Activated CD8-positive, alpha-beta T cell treated with anti-CD3 and anti-CD28 coated beads for 36 hours (primary cell): ENCODE measurements around the gene PCDHA13. TPM values are rescaled to one million over a fixed set of nuclear protein-coding genes. Genes with fewer than 3 reads are reported as not detected.
"Not testable (repeated sequence)": the region's sequence is repeated elsewhere in the genome, so short reads cannot be mapped to it uniquely, and the experiment has no call there.

ENCODE experiments used
- ATAC-seq: fragments of 200-7000 bp; cut with Tn5 transposase; one replicate; pipeline ENCODE4 v1.10.0; 2021; ENCODE audit warnings: mild to moderate bottlenecking, moderate library complexity
- CTCF ChIA-PET: fragments of 350-600 bp; sonication (Branson Sonifier 250); formaldehyde crosslinking; loops from one replicate; lab custom pipeline; 2021; ENCODE audit warnings: antibody characterized with exemption; lab: Charles Lee
- POLR2A ChIA-PET: fragments of 350-600 bp; sonication (Branson Sonifier 250); formaldehyde crosslinking; loops from one replicate; lab custom pipeline; 2021; ENCODE audit warnings: antibody characterized with exemption; lab: Charles Lee
- DNase-seq: peaks from one replicate; pipeline ENCODE4 v3.0.0-alpha.2; 2020
- H3K27ac Mint-ChIP-seq: one replicate; pipeline ENCODE4 v1.8.0; 2021; ENCODE audit warnings: mild to moderate bottlenecking, mixed read lengths
- H3K27me3 Mint-ChIP-seq: one replicate; pipeline ENCODE4 v1.8.0; 2021; ENCODE audit warnings: mixed read lengths
- H3K36me3 Mint-ChIP-seq: one replicate; pipeline ENCODE4 v1.8.0; 2021; ENCODE audit warnings: low read depth, mixed read lengths
- H3K4me1 Mint-ChIP-seq: one replicate; pipeline ENCODE4 v1.8.0; 2021; ENCODE audit warnings: low read depth, mixed read lengths
- H3K4me3 Mint-ChIP-seq: one replicate; pipeline ENCODE4 v1.8.0; 2021; ENCODE audit warnings: mild to moderate bottlenecking, moderate library complexity, mixed read lengths
- H3K9me3 Mint-ChIP-seq: one replicate; pipeline ENCODE4 v1.8.0; 2021; ENCODE audit warnings: mixed read lengths
- CTCF ChIP-seq: fragments of 200-600 bp; IDR thresholded peaks from one replicate; pipeline ENCODE4 v1.8.0; 2022; ENCODE audit warnings: antibody characterized with exemption, mild to moderate bottlenecking
- intact Hi-C: fragments of 100-400 bp; cut with micrococcal nuclease; formaldehyde crosslinking; loops from one replicate; pipeline ENCODE4 v1.10.0; 2022
- total RNA-seq, 2 experiments: library from RNA; stranded (reverse); gene quantifications; one replicate each; pipeline ENCODE4 v1.2.3, GENCODE V29; 2021

The PCDHA13 gene, protein sequence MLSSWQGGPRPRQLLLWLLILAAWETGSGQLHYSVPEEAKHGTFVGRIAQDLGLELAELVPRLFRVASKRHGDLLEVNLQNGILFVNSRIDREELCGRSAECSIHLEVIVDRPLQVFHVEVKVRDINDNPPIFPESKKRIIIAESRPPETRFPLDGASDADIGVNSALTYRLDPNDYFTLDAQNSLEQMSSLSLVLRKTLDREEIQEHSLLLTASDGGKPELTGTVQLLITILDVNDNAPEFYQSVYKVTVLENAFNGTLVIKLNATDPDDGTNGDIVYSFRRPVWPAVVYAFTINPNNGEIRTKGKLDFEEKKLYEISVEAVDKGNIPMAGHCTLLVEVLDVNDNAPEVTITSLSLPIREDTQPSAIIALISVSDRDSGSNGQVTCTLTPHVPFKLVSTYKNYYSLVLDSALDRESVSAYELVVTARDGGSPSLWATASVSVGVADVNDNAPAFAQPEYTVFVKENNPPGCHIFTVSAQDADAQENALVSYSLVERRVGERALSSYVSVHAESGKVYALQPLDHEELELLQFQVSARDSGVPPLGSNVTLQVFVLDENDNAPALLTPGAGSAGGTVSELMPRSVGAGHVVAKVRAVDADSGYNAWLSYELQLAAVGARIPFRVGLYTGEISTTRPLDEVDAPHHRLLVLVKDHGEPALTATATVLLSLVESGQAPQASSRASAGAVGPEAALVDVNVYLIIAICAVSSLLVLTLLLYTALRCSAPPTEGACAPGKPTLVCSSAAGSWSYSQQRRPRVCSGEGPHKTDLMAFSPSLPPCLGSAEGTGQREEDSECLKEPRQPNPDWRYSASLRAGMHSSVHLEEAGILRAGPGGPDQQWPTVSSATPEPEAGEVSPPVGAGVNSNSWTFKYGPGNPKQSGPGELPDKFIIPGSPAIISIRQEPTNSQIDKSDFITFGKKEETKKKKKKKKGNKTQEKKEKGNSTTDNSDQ
- not detected for total RNA-seq

- CTCF ChIA-PET, result interaction anchor here (0.7 kb wide), 1 partner anchor 159 kb away, joined by 3 read pairs; no protein-coding TSS in a partner anchor
- no peak for DNase-seq
- H3K27ac Mint-ChIP-seq, result no peak within 1 kb of the TSS
- peaks cover 8% of the 10 kb centered on the region for H3K36me3 Mint-ChIP-seq
- H3K9me3 Mint-ChIP-seq, result peaks cover 18% of the 10 kb centered on the region
- POLR2A ChIA-PET, result no interaction called here
- TF ChIP-seq CTCF, result peak; percentile 33
- peaks cover 24% of the 10 kb centered on the region for H3K27me3 Mint-ChIP-seq
- no peak for ATAC-seq
- no peak within 1 kb of the TSS for H3K4me3 Mint-ChIP-seq
- H3K4me1 Mint-ChIP-seq, result no peaks in the 10 kb centered on the region
- intact Hi-C loops, result no loop called here
Observed at GRCh38 chr5:140881889-140882590, at the start of gene PCDHA13. Gene PCDHA13, plus strand, starts transcription at chr5:140882124. Its CDS starts 145 bp downstream, at chr5:140882269.

GRCh38 chr5:140833993-140834392, 47.9 kb upstream of the PCDHA13 start, which contains the start of gene PCDHA7:
Gene PCDHA7, plus strand, starts transcription at chr5:140834269. Its CDS starts 115 bp downstream, at chr5:140834384.
- Mint-ChIP-seq H3K4me1 (no peaks in the 10 kb centered on the region), H3K9me3 (peaks cover 22% of the 10 kb centered on the region), H3K36me3 (peaks cover 5% of the 10 kb centered on the region), H3K27me3 (peaks cover 34% of the 10 kb centered on the region), H3K27ac (no peak within 1 kb of the TSS), H3K4me3 (no peak within 1 kb of the TSS)
- ChIA-PET CTCF (no interaction called here), POLR2A (no interaction called here)
- DNase-seq (no peak), ATAC-seq (no peak)
- intact Hi-C loops, result no loop called here
- no peak for TF ChIP-seq CTCF

GRCh38 chr5:140834439-140835008, 47.4 kb upstream of the PCDHA13 start:
- intact Hi-C loops, H3K4me3 Mint-ChIP-seq, H3K4me1 Mint-ChIP-seq, H3K36me3 Mint-ChIP-seq, ATAC-seq, H3K27ac Mint-ChIP-seq, POLR2A ChIA-PET, DNase-seq, CTCF ChIA-PET: not testable (repeated sequence)
- Mint-ChIP-seq H3K27me3 (peaks cover 32% of the 10 kb centered on the region), H3K9me3 (peaks cover 19% of the 10 kb centered on the region)

DNA sequence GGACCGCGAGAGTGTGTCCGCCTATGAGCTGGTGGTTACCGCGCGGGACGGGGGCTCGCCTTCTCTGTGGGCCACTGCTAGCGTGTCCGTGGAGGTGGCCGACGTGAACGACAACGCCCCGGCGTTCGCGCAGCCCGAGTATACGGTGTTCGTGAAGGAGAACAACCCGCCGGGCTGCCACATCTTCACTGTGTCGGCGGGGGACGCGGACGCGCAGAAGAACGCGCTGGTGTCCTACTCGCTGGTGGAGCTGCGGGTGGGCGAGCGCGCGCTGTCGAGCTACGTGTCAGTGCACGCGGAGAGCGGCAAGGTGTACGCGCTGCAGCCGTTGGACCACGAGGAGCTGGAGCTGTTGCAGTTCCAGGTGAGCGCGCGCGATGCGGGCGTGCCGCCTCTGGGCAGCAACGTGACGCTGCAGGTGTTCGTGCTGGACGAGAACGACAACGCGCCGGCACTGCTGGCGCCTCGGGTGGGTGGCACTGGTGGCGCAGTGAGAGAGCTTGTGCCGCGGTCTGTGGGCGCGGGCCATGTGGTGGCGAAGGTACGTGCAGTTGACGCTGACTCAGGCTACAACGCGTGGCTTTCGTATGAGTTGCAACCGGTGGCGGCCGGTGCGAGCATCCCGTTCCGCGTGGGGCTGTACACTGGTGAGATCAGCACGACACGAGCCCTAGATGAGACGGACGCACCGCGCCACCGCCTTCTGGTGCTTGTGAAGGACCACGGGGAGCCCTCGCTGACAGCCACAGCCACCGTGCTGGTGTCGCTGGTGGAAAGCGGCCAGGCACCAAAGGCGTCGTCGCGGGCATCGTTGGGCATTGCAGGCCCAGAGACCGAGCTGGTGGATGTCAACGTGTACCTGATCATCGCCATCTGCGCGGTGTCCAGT, 46.1 kb upstream of the PCDHA13 start:
- no peak for ATAC-seq
- peaks cover 3% of the 10 kb centered on the region for H3K36me3 Mint-ChIP-seq
- intact Hi-C loops, result no loop called here
- no peak for TF ChIP-seq CTCF
- no peak overlapping the region for H3K4me3 Mint-ChIP-seq
- no peak for DNase-seq
- H3K27ac Mint-ChIP-seq, result no peak overlapping the region
- ChIA-PET POLR2A (no interaction called here), CTCF (interaction anchor here (0.9 to 1.5 kb wide), 2 partner anchors 19 to 486 kb away, joined by 3 to 4 read pairs; no protein-coding TSS in a partner anchor)
- H3K4me1 Mint-ChIP-seq, result no peaks in the 10 kb centered on the region
- peaks cover 38% of the 10 kb centered on the region for H3K27me3 Mint-ChIP-seq
- peaks cover 16% of the 10 kb centered on the region for H3K9me3 Mint-ChIP-seq
